Activated CD4-positive, alpha-beta T cell treated with anti-CD3 and anti-CD28 coated beads, Interleukin-2, amount 50 U/mL, for 1 hour (primary cell): Measurements from ENCODE around the gene VAV2.

Experiments
- DNase-seq: peaks from one replicate; pipeline ENCODE4 v3.0.0-alpha.2; 2020

VAV2 gene

DNA sequence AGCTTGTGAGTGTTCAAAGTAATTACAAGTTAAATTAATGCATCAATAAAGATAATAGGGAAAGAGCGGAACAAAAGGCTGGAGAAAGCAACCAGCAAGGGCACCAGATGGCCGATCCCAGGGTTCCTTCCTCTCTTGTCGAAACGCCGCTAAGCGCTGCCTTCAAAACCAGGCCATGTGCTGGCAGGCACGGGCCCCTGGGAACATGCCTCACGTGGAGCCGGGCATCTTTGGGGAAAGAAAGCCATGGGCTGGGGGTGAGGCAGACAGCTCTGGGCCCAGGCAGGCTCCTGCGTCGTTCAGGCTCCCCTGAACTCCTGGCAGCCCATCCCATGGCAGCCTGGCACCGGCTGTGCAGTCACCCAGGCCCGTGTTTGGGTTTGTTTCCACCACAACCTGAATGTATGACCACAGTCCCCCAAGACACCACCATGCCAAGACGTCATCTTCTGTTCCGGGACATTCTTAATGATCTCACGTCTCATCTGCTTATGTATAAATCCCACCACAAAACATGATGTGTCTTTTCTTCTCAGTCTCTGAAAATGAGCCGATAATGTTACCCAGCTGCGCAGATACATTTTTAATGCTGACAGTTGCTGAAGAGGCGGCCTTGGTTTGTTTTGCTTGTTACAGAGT lies 143.5 kb downstream of the VAV2 start:
- no peak for DNase-seq

DNA sequence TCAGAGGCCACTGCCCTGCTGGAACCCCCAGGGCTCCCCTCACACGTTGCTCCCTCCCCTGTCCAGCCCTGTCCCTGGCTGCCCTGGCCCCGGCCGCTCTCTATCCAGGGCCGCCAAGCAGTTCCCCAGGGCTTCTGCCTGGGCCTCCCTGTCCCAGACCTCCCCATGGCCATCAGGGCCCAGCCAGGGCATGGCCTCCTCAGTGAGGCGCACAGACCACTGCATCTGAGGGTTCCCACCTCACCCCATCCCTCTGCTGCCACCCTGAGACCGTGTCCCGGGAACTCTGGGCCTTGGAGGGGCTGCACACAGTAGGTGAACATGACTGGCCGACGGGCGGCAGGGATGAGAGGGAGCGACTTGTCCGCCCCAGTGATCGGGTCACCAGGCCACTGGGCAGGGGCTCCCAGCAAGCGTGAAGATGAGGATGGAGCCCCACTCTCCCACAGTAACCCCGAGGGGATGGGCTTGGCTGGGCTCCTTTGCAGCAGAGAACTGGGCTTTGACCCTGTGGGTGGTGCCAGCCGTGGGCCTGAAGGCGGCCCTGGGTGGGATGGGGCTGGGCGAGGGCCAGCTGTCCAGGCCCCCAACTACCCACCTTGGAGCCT lies 145.5 kb downstream of the VAV2 start:
- DNase-seq = no peak

DNA sequence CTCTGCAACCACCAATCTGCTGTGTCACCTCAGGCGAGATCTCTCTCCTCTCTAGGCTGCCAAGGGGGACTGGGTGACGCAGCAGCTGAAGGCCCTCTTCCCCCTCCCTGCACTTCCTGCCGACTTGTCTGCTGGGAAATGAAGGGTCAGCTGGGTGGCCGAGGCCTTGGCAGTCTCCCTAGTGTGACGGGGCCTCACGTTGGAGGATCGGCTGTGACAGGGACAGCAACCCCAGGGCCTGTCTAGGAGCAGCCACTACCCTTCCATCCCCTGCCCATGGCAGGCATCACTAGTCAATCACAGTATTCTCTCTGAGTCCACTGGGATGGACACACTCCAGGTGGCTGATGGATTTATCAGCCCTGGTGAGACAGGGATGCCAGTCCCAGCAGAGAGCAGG lies 146.7 kb downstream of the VAV2 start:
- no peak for DNase-seq

DNA sequence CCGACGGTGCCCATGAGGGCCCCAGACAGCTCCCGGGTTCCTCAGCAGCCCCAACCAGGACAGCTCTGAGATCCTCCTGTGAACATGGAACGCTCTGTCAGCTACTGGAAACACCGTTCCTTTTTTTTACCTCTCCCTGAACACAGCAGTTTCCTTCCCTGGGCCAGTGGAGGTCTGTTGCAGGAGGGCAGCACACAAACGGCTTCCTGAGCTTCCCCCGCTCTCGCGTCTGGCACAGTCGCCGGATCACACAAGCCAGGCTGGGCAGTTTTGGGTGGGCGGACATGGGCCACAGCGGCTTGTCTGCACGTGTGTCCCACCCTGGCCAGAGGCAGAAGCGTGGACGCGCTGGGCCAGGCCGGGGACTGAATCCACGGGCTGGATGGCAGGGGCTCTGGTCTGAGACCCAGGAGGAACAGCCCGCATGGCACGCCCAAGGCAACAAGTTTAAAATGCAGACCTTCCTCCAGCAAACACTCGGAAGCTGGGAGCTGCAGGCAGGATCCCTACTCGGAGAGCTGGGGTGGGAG lies 147.2 kb downstream of the VAV2 start:
- DNase-seq = no peak

DNA sequence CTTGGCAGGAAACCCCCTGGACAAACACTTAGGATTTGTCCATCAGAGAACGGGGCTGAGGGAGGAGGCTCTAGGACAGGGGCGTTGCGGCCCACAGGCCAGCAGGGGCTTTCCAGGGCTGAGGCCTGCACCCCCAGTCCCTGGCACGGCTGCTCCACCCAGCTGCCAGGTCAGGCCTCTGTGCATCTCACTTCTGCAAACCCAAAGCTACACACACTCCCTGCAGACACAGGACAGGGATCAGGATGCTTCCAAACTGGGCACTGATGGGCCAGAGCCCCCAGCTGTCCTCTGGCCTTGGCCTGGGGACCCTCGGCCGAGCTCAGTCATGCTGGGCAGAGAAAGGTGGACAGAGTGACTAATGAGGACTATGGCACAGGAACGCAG lies 147.7 kb downstream of the VAV2 start:
- no peak for DNase-seq

DNA sequence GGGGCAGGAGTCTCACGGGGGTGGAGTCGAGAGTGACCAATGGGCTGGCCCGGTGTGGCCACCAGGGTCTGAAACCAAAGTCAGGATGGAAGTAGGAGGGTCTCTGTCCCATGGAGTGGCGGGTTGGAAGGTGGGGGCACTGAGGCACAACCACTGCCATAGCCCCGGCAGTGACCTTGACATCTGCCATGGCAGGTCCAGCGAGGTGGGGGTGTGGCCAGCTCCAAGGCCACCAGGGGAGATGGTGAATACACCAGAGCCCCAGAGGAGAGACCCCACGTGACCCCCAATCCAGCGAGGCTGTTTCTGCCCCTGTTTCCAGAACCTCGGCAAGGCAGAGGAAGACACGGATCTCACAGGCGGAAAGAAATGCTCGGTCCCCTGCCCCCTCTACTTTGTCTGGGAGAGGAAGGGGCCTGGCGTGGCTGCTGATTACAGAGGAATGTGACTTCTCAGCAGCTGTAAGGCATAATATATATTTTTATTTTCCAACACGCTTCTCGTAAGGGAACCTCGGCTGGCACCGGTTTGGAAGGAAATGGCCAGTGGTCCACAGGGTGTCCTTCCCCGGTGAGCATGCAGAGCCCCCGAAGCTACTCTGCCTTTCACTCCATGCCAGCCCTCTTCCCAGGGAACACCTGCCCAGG lies 148.2 kb downstream of the VAV2 start:
- DNase-seq = no peak

DNA sequence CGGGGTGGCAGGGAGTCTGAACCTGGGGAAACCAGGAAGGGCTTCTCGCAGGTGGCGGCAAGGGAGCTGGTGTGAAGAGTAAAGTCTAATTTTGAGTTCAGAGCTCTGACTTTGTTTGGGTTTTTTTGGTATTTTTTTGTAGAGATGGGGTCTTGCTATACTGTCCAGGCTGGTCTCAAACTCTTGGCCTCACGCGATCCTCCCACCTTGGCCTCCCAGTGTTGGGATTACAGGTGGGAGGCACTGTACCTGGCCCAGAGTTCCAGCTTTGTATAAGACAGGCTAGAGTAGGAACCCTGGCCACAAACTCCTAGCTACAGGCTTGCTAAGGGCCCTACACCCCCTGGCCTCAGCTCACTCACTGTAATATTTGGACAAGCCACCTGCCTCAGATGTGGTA lies 148.9 kb downstream of the VAV2 start:
- DNase-seq = no peak

DNA sequence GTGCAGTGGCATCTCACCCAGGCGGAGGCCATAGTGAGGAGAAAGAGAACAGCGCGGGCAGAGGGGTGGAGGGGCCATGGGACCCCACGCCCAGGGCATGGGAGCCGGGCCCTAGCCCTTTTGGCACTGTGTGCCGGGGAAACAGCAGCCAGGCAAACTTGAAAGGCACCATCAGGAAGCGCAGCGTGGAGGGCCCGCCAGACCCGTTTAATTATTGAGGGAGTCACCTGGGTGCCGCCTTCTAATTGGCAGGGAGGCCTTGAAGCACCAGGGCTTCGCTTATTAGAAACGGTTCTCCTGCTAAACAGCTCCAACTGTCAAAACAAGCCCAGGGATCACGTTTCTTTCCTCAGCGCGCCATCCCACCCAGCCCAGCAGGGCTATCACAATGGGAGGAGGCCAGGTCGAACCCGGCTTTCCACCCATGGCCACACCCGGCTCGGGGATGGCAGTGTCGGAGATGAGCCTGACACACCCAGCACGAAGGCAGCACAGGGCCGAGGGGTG lies 149.3 kb downstream of the VAV2 start:
- DNase-seq = no peak

DNA sequence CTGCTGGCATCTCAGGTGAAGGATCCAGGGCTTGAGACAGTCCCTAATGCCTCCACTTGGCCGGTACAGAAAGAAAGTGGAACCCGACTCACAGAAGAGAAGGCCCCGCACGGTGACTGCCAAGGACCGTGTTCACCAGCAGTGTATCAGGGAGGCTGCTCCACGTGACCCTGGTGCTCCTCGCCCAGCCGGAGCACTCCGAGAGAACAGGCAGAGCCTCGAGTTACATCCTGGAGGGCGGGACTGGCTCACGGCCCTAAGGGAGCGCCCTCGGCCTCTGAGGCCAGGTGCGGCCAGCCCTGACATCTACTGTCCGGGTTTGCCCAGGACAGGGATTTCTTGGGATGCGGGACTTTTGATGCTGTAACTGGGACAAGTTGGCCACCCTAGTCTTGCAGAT lies 149.9 kb downstream of the VAV2 start:
- DNase-seq = no peak

DNA sequence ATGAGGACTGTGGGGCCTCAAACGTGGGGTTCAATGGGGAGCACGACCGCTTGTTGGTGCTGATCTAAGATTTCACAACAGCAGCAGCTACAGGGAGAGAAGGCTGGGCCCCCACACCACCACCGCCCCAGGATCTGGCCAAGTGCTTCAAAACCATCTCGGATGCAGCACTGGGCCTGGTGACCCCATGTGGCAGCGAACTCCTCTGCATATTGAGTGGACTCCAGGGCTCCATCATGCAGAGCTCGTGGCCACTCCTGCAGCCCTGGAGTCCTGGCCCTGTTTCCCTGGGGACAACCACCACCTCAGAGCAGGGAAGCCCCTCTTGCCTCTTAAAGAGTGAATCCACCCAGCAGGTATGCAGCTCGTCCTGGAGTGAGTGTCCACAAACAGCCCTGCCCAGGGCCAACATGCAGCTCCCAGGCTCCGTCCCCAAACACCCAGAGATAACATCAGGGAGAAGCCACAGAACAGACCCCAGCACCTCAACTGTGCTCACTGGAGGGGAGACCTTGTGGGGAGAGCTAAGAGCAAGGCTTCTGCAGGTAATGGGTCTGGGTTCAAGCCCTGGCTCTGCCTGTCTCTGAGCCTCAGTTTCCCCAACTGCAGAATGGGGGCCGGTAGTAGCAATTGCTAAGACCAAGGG lies 150.8 kb downstream of the VAV2 start:
- DNase-seq = no peak

DNA sequence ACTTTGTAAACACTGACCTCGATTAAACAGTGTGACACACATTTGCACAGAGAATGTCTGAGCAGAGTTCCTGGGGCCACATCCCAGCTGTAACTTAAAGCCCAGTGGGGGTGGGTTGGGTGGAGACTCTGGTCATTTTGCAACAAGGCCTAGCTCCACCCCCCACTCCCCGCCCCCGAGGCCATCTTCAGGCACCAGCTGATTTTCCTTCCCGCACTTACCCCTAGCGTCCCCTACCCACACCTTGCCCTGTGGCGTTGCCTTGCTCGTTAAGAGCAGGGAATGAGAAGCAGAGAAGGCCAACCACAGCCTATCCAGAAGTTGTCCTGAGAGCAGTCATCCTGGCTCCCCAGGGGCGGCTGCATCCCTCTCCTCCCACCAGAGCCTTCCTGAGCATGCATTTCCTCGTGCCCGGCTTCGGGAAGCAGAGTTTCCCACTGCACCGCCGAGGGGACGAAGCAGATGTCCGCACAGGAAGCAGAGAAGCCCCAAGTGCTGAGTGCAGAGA lies 152.2 kb downstream of the VAV2 start:
- no peak for DNase-seq

DNA sequence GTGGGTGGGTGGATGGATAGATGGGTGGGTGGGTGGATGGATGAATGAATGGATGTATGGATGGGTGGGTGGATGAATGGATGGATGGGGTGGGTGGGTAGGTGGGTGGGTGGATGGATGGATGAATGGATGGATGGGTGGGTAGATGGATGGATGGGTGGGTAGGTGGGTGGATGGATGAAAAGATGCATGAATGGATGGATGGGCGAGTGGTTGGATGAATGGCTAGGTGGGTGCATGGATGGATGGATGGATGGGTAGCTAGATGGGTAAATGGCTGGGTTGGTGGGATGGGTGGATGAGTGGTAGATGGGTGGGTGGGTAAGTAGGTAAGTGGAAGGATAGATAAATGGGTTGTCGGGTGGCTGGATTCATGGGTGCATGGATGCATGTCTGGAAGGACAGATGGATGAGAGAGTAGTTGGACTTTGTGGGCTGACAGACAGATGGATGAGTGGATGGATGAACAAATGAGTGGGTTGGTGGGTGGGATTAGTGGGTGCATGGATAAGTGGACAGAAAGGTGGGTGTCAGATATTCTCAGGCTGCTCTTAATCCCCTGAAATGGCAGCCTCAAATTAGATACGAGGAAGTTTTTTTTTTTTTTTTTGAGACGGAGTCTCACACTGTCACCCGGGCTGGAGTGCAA lies 153.1 kb downstream of the VAV2 start:
- no peak for DNase-seq

DNA sequence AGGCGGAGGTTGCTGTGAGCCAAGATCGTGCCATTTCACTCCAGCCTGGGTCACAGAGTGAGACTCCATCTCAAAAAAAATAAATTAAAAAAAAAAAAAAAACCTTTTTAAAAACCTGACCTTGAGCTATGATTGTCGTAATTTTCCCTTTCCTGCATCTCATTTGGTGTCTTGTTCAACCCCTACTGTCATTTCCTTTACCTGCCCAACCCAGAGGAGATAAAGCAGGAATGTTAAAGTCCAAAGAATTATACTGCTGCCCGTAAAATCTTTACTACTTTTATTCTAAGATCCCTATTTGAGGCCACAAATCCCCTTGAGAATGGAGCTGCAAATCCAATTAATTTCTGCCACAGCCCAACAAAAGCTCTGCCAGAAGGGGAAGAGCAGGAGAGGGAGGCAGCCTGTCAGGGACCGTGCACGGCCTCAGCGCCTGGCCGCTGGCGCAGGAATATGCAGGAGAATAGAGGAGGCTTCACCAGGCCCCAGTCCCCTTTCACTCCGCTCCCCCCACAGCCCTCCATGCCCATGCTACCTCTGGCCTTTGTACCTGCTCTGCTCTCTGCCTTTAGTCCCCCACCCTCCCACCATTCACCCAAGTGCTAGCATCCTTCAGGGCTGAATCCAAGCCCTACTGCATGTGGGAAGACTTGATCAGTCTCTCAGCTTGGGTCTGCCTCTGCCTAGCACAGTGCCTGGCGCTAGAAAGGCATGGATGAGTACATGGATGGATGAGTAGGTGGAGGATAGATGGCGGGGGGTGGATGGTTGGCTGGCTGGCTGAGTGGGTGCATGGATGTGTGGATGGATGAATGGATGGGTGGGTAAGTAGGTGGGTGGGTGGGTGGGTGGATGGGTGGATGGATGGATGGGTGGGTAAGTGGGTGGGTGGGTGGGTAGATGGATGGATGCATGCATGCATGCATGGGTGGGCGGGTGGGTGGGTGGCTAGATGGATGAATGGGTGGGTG lies 154.2 kb downstream of the VAV2 start:
- DNase-seq = no peak

DNA sequence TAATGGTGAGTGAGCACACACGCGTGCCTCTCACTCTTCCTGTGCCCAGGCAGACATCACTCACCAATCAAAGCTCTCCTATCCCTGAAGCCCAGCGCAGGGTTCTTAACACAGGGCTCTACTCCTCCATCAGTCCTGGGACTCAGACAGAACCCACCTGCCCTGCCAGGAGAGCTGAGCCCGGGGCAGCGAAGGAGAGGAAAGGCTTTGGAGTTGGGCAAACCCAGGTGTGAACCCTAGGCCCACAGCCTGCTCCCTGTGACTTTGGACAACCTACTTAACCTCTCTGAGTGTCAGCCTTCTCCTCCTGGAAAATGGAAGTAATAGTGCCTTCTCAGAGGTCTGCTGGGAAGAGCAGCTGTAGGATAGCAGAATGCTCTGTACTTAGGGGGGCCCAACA lies 155.3 kb downstream of the VAV2 start:
- no peak for DNase-seq

DNA sequence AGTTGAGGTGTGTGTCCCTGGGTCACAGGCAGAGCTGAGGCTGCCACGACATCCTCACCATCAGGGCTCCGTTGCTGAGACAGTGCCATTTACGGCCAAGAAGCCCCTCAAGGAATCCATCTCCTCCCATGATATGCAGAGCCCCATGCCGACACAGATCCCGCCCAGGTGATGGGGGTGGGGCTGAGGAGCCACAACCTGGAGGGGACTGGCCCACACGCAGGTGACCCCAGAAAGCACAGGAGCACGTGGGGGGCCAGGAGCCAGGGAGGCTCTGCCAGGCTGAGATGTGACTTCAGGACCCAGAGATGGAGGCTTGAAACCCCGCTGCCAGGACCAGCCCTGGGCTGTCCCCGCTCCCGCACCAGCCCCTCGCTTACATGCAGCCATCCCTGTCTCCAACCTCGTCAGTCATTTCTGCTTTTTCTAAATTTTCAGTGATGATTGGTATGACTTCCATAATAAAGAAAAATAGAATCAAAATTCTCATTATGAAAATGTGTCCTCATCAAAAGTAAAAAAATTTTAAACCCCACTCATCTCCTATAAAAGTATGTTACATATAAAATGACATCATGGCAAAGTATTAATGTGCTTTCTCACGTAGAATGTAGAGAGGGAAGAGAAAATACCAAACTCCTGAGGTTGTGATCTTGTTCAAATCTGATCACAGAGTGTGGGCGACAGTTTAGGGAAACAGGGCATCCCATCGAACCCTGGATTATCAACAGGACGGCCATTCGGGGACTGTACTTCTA lies 155.9 kb downstream of the VAV2 start:
- no peak for DNase-seq

DNA sequence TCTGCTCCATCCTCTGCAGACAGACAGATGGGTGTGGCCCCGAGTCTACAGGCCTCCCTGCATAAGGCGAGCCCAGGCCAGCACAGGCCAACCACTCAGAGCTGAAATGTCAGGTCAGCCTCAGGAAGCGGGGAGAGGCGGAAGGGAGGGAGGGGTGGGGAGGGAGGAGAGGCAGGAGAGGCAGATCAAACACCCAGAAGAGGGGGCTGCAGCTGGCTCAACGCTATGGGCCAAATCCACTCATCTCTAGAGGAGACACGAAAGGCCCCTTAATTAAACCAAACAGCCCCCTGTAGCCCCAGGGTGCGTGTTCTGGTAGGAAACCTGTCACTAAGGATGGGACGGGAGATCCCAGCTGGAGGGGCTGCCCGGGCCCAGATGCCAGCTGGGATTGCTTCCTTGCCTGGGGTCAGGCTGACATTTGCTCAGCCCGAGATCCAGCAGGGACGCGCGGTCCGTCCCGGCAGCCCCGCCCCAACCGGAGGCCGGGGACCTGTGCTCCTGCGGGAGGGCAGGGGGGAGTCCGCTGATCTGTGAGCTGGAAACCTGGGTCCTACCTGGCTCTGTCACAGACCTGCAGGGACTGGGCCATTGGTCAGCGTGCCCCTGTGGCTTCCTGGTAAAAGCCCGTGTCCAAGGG lies 156.7 kb downstream of the VAV2 start:
- DNase-seq = no peak

DNA sequence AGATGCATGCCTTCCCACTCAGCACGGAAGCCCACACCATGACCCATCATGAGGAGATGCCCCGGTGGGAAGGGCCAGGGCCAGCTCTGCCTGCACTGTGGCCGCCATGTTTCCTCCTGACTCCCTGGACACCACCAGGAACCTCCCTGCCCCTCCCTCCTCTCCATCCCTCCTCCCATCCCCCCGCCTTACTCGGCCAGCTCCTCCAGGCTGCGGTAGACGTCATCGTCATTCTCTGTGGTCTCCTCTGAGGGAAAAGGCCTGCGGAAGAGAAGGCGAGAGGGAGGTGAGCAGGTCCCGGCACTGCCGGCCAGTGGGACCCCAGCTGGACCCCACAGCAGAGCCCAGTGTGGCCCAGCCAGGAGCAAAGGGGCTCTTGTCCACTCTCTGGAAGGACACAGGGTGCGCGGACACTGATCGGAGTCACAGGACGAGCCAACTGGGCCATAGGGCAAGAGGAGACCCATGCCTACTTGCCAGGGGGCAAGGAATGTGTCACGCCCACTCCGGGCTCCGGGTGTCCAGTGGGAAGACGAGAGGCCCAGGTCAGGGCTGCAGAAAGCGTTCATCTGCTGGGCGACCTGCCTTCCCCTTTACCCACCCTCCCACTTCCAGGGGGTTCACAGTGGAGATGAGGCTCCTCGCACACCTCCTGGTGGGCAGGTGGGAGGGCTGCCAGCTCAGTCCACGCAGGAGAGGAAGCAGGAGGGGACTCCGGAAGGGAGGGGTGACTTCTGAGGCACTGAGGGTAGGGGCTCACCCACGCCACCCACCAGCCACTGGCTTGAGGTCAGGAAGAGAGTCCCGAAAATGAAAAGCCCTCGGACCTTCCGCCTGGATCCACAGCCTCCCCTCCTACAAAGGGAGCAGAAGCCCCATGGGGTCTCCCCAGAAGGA lies 157.8 kb downstream of the VAV2 start:
- no peak for DNase-seq

DNA sequence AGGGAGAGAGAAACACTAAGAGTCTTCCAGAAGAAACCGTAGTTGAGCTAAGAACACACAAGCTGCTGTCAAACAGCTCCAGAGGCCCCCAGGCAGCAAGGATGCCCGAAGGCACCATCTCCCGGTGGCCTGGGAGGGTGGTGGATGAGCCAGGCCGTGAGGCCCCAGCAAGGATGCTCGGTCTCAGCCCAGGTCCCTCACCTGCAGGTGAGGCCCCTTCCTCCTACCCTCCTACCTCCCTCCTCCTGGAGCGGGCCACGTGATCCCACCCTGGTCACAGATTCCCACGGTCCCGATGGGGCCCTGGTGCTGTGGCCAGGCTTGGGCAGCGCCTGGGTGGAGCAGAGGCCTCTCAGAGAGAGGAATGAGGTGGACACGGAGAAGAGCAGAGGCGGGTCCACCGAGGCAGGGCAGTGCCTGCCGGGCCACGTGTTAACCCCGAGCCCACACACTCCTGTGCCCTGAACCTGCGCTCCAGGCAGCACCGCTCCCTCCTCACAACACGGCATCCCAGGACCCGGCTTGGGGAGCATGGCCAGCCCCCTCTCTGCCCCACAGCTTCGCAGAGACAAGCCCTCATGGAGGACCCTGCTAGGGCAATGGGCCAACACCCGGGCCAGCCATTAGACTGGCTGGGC lies 158.6 kb downstream of the VAV2 start:
- DNase-seq = no peak

DNA sequence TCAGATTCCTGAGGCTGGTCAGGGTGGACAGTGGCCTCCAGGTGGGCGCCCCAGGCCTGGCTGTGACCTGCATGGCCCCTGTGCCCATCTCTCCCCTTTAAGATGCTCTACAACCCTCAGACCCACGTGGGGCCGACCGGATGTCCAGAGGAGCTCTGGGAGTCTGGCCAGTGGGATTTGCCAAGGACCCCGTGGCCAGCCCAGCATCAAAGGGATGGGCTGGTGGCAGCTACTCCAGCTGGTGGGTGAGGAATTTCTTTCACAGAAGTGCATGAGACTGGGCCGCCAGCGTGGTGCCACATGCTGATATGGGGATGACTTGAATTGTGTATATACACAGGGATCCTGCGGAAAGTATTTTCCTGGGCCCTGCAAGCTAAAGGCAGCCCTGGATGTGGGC lies 159.2 kb downstream of the VAV2 start:
- DNase-seq = no peak
